Stimulated activated CD8-positive, alpha-beta memory T cell treated with anti-CD3 and anti-CD28 coated beads, Interleukin-12 subunit alpha, Interleukin-12 subunit beta, amount 100 ng/mL, for 24 hours (primary cell): Measurements from ENCODE around the gene GARIN6.
"Not testable (repeated sequence)": the region's sequence is repeated elsewhere in the genome, so short reads cannot be mapped to it uniquely, and the experiment has no call there.

Source experiments
- DNase-seq: peaks from one replicate; pipeline ENCODE4 v3.0.0-alpha.2; 2020; ENCODE audit errors: extremely low read depth

GARIN6 gene

GRCh38 chr12:99647453-99647852 lies at the start of gene GARIN6:
Gene GARIN6 (plus strand): TSS chr12:99647753. CDS start chr12:99648175, 422 bp downstream.
- DNase-seq, result no peak

GRCh38 chr12:99598785-99599184 lies 48.8 kb upstream of the GARIN6 start:
- no peak for DNase-seq

GRCh38 chr12:99600388-99600787 lies 47.2 kb upstream of the GARIN6 start:
- no peak for DNase-seq

GRCh38 chr12:99609455-99610181 lies 37.9 kb upstream of the GARIN6 start:
- DNase-seq, result no peak

GRCh38 chr12:99611117-99611516 lies 36.4 kb upstream of the GARIN6 start:
- DNase-seq, result no peak

GRCh38 chr12:99611599-99611998 lies 36.0 kb upstream of the GARIN6 start:
- no peak for DNase-seq

- no peak for DNase-seq
Observed at GRCh38 chr12:99618657-99619056, 28.9 kb upstream of the GARIN6 start.

- no peak for DNase-seq
Observed at GRCh38 chr12:99619389-99620158, 28.0 kb upstream of the GARIN6 start.

- DNase-seq, result no peak
Observed at GRCh38 chr12:99620159-99620479, 27.4 kb upstream of the GARIN6 start.

- DNase-seq, result not testable (repeated sequence)
Observed at GRCh38 chr12:99624591-99624990, 23.0 kb upstream of the GARIN6 start.

GRCh38 chr12:99627459-99627858 lies 20.1 kb upstream of the GARIN6 start:
- DNase-seq, result no peak

GRCh38 chr12:99644629-99645028 lies 2.9 kb upstream of the GARIN6 start:
- DNase-seq, result no peak

- DNase-seq, result no peak
Observed at GRCh38 chr12:99648183-99648582, 630 bp downstream of the GARIN6 start.

- no peak for DNase-seq
Observed at GRCh38 chr12:99649551-99649950, 2.0 kb downstream of the GARIN6 start.

- no peak for DNase-seq
Observed at GRCh38 chr12:99658671-99659349, 11.3 kb downstream of the GARIN6 start.

- DNase-seq, result no peak
Observed at GRCh38 chr12:99670635-99671034, 23.1 kb downstream of the GARIN6 start.

GRCh38 chr12:99680276-99680675 lies 32.7 kb downstream of the GARIN6 start:
- no peak for DNase-seq

GRCh38 chr12:99686142-99686541 lies 38.6 kb downstream of the GARIN6 start:
- no peak for DNase-seq

- no peak for DNase-seq
Observed at GRCh38 chr12:99695050-99695449, 47.5 kb downstream of the GARIN6 start.
